Spleen (tissue), 11 donors: Measurements from ENCODE around the gene RNF181. TPM values are rescaled to one million over a fixed set of nuclear protein-coding genes. Genes with fewer than 3 reads are reported as not detected.
A peak's percentile ranks its signal among the peaks of the same experiment; 100 is the strongest.

ENCODE experiments used
- DNase-seq: peaks from one replicate; pipeline ENCODE4 v3.0.0-alpha.2; 2020
- H3K27ac ChIP-seq, 8 donors: fragments of 200-600 bp; sonication (generic) in 7 of 8; 1 replicate in 4 of 8; 2 replicates in 4 of 8; pipeline versions ENCODE4 v1.5.0 to v1.8.0; 2016 to 2021; ENCODE audit warnings: inconsistent platforms in 4 of 8, mild to moderate bottlenecking in 4 of 8, moderate library complexity in 1 of 8
- H3K27me3 ChIP-seq, 7 donors: fragments of 200-600 bp; sonication (generic) in 6 of 7; replicated peaks in 1 of 7; 1 replicate in 4 of 7; 2 replicates in 3 of 7; pipeline versions ENCODE4 v1.5.0 to v1.8.0; 2016 to 2021; ENCODE audit warnings: inconsistent platforms in 3 of 7, mild to moderate bottlenecking in 1 of 7
- H3K36me3 ChIP-seq, 6 donors: fragments of 200-600 bp; sonication (generic) in 5 of 6; 1 replicate in 4 of 6; 2 replicates in 2 of 6; pipeline versions ENCODE4 v1.5.0 to v1.8.0; 2016 to 2021; ENCODE audit warnings: inconsistent platforms in 2 of 6
- H3K4me1 ChIP-seq, 6 donors: fragments of 200-600 bp; sonication (generic) in 5 of 6; 1 replicate in 3 of 6; 2 replicates in 3 of 6; pipeline versions ENCODE4 v1.5.0 to v1.8.0; 2016 to 2021; ENCODE audit warnings: inconsistent platforms in 3 of 6
- H3K4me3 ChIP-seq, 8 donors: fragments of 200-600 bp; sonication (generic) in 7 of 8; 1 replicate in 4 of 8; 2 replicates in 4 of 8; pipeline versions ENCODE4 v1.5.0 to v1.8.0; 2016 to 2021; ENCODE audit warnings: inconsistent platforms in 4 of 8, mild to moderate bottlenecking in 4 of 8, moderate library complexity in 2 of 8
- H3K9me3 ChIP-seq, 8 donors: fragments of 200-600 bp; sonication (generic) in 7 of 8; 1 replicate in 4 of 8; 2 replicates in 4 of 8; pipeline versions ENCODE4 v1.5.0 to v1.8.0; 2016 to 2021; ENCODE audit warnings: inconsistent platforms in 4 of 8
- POLR2A ChIP-seq, 3 donors: fragments of 450-650 bp; IDR thresholded peaks; one replicate each; pipeline ENCODE4 v1.5.1; 2017; ENCODE audit warnings: antibody characterized with exemption in 3 of 3, mild to moderate bottlenecking in 1 of 3
- POLR2AphosphoS5 ChIP-seq, 3 donors: sonication (generic); formaldehyde crosslinking; IDR thresholded peaks; one replicate each; pipeline ENCODE4 v1.5.1; 2017; ENCODE audit warnings: antibody characterized with exemption in 3 of 3
- WGBS, 5 donors: extraction: QIAGEN DNeasy Blood & Tissue Kit in 3 of 5; methylation state at CpG; one replicate each; pipeline versions ENCODE4 v1.1.5 to v1.1.7; 2013 to 2018; 5-methylcytosine and 5-hydroxymethylcytosine counted together
- intact Hi-C: fragments of 100-400 bp; cut with DNase I; formaldehyde crosslinking; loops from one replicate; pipeline ENCODE4 v1.15.0; 2023; ENCODE audit warnings: low total_unique reads
- polyA plus RNA-seq, 3 donors: library from polyadenylated mRNA; stranded (reverse); fragments of 200-250 nt; gene quantifications; one replicate each; pipeline ENCODE4 v1.2.1, GENCODE V29; 2013
- total RNA-seq, 7 donors: library from RNA; depleted of rRNA in 3 of 7; stranded (reverse); fragments of >200 nt in 3 of 7; fragmentation: NEBNext Ultra II Directional in 4 of 7; extraction: Animal tissue kit (Norgen Biotek cat#: 25700) in 4 of 7; gene quantifications; one replicate each; pipeline versions ENCODE4 v1.1.0 to v1.2.1, GENCODE V29; 2016 to 2021
- TF ChIP-seq, protein P1 (sequence below), 11 experiments: fragments of 200-600 bp in 7 of 11; fragments of 450-650 bp in 4 of 11; sonication (generic) in 4 of 11; IDR thresholded peaks in 8 of 11; conservative IDR thresholded peaks in 3 of 11; 1 replicate in 7 of 11; 2 replicates in 4 of 11; pipeline versions ENCODE4 v1.4.0 to v1.8.0; 2016 to 2021; ENCODE audit warnings: antibody characterized with exemption in 11 of 11, inconsistent platforms in 4 of 11, mild to moderate bottlenecking in 1 of 11
- donor health status: healthy with polysubstance abuse.
- donor health status: DM: no; HTN: no; CAD: no; lungs with moderate emphysema.
- donor health status: DM: no; HTN: no; CAD: no.
- donor health status: Bipolar disorder and iron deficiency.
- donor health status: healthy.
- donor health status: DM: no; HTN: no; CAD: no.
- donor health status: DM: yes; HTN: yes; CAD: no.

Gene RNF181
- total and polyA plus RNA-seq, 10 donors: 72.9 to 184 (median 123) TPM

DNA sequence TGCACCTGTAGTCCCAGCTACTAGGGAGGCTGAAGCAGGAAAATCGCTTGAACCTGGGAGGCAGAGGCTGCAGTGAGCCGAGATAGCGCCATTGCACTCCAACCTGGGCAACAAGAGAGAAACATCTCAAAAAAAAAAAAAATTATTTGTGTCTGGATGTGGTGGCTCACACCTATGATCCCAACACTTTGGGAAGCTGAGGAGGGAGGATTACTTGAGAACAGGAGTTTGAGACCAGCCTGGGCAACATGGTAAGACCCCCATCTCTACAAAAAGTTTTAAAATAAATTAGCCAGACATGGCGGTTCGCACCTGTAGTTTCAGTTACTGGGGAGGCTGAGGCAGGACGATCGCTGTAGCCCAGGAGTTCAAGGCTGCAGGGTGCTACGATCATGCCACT is 19.8 kb upstream of the RNF181 start:
- TF ChIP-seq, protein P1, sequence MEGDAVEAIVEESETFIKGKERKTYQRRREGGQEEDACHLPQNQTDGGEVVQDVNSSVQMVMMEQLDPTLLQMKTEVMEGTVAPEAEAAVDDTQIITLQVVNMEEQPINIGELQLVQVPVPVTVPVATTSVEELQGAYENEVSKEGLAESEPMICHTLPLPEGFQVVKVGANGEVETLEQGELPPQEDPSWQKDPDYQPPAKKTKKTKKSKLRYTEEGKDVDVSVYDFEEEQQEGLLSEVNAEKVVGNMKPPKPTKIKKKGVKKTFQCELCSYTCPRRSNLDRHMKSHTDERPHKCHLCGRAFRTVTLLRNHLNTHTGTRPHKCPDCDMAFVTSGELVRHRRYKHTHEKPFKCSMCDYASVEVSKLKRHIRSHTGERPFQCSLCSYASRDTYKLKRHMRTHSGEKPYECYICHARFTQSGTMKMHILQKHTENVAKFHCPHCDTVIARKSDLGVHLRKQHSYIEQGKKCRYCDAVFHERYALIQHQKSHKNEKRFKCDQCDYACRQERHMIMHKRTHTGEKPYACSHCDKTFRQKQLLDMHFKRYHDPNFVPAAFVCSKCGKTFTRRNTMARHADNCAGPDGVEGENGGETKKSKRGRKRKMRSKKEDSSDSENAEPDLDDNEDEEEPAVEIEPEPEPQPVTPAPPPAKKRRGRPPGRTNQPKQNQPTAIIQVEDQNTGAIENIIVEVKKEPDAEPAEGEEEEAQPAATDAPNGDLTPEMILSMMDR (IDR thresholded peaks at IDR 0.05 in 8 of 11, conservative IDR thresholded peaks at IDR 0.05 in 3 of 11): no peak
- TF ChIP-seq POLR2AphosphoS5 (IDR thresholded peaks at IDR 0.05) (no peak), POLR2A (IDR thresholded peaks at IDR 0.05) (no peak)
- Histone ChIP-seq H3K36me3 (peaks cover 0 to 4% (median 0%) of the 10 kb centered on the region in 6 donors), H3K4me3 (no peak overlapping the region), H3K27me3 (peaks cover 0 to 28% (median 0%) of the 10 kb centered on the region in 7 donors), H3K27ac (no peak overlapping the region), H3K4me1 (peaks cover 7 to 43% (median 34%) of the 10 kb centered on the region in 6 donors), H3K9me3 (no peaks in the 10 kb centered on the region)
- intact Hi-C loops: no loop called here
- 91 to 97% (median 93%) methylated on average over 8 of the region's 8 CpGs for WGBS, 5 donors
- DNase-seq: no peak

DNA sequence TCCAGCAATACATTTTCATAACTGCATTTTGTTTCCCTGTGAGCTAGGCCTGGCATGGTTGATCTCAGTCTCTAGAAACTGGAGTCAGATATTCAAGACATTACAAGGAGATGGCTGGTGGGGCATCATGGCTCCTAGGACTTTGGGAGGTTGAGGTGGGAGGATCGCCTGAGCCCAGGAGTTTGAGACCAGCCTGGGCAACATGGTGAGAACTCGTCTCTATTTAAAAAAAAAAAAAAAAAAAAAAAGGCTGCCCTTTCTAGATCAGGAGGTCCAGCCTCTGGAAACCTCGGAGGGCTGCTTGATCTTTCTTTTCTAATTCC is 18.5 kb upstream of the RNF181 start:
- peak overlapping the region in 7 of 8 donors; percentile 35 to 73 (median 53) for H3K4me3 ChIP-seq

DNA sequence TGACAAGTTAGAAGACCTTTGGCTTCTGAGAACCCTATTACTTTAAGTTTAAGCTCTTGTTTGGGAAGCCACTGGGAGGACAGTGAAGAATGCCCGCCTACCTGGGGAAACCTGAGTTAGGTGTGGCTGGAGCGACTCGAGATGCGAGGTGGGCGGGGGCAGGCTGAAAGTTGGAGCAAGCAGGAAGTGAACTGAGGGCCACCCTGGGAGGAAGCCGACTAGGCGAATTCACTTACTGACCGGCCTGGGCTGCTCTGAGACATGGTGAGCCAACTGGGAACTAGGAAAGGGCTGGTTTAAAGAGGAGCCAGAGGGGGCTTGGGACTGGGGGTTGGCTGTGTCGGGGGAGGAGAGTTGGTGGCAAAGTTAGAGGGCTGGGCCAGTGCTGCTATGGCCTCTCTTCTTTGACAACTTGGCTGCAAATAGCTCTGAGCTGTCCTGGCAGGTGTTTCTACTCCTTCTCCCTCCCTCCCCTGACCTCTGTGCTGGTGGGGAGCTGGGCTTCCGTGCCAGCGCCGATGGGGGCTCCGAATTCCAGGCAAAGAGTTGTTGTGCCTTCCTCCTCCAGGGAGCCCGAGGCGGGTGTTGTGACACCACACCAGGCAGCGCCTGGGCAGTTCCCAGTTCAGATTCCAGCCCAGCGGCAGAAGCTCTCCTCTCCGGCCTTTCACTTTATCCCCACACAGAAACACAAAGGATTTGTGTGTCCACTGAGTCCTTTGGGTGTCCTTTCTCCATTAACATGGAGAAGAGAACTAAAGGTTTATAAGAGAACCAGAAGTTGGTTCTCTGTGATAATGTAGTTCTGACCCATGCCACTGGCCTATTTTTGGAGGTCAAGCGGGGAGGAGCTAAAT is 17.9 kb upstream of the RNF181 start, which contains the start of gene VAMP8:
Gene VAMP8, plus strand, starts transcription at position 201 of the 857 bp plus-strand sequence. Its CDS starts 61 bp downstream, at position 262.
- peaks cover 0 to 23% (median 5%) of the 10 kb centered on the region in 6 donors for H3K36me3 ChIP-seq
- DNase-seq: peak; percentile 91
- TF ChIP-seq POLR2AphosphoS5 (IDR thresholded peaks at IDR 0.05) (peak in 2 of 3 donors; percentile 31 to 56), POLR2A (IDR thresholded peaks at IDR 0.05) (no peak)
- peak within 1 kb of the TSS; percentile 35 to 73 (median 52) for H3K4me3 ChIP-seq
- peaks cover 7 to 62% (median 40%) of the 10 kb centered on the region in 6 donors for H3K4me1 ChIP-seq
- H3K27me3 ChIP-seq: peaks cover 0 to 12% (median 0%) of the 10 kb centered on the region in 7 donors
- WGBS, 5 donors: 9 to 20% (median 18%) methylated on average over 18 to 19 of the region's 19 CpGs
- peak within 1 kb of the TSS; percentile 68 to 89 (median 80) for H3K27ac ChIP-seq
- H3K9me3 ChIP-seq: no peaks in the 10 kb centered on the region
- intact Hi-C loops: no loop called here

More for the DNA sequence above, 18.5 kb upstream of the RNF181 start:
- 32 to 57% (median 36%) methylated on average over 3 of the region's 3 CpGs for WGBS, 5 donors
- peak overlapping the region in 7 of 8 donors; percentile 68 to 89 (median 83) for H3K27ac ChIP-seq
- peaks cover 0 to 16% (median 0%) of the 10 kb centered on the region in 7 donors for H3K27me3 ChIP-seq
- intact Hi-C loops: no loop called here
- H3K4me1 ChIP-seq: peaks cover 7 to 56% (median 37%) of the 10 kb centered on the region in 6 donors
- no peaks in the 10 kb centered on the region for H3K9me3 ChIP-seq
- DNase-seq: no peak
- peaks cover 0 to 17% (median 5%) of the 10 kb centered on the region in 6 donors for H3K36me3 ChIP-seq
- no peak for TF ChIP-seq POLR2AphosphoS5 (IDR thresholded peaks at IDR 0.05)
- TF ChIP-seq, protein P1 (IDR thresholded peaks at IDR 0.05 in 8 of 11, conservative IDR thresholded peaks at IDR 0.05 in 3 of 11): no peak
- no peak for TF ChIP-seq POLR2A (IDR thresholded peaks at IDR 0.05)

DNA sequence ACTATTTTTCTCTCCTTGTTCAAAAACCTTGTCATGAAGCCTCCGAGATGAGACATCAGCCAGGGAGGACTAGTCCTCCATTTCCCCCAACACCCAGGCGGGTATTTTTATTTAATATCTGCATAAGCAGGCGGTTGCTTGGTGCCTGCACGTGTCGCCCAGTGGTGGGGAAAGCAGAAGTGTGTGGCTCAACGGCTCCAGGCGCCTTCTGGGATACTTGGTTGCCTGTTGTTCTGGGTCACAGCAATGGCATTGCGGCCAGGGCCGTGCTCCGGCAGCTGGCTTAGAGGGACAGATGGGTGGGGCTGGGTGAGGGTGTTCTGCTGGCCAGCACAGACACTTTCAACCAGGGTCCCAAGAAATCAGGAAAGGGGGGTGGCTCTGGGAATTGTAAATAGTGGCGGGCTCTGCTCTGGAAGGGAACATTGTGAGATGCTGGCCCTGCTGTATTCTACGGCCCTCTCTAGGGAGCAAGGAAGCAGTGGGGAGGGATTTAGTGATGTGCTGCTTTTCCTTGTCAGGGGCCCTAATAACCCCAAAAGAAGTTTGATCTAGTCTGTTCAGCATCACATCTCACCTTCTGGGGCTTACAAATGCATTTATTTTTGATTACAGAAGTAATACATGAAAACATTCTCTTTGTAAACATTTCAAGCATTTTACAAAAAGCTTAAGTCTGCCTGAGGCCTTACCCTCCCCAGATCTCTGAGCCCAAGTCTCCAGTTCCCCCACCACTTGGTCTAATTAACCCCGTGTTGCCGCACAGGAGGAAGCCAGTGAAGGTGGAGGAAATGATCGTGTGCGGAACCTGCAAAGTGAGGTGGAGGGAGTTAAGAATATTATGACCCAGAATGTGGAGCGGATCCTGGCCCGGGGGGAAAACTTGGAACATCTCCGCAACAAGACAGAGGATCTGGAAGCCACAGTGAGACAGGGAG is 17.0 kb upstream of the RNF181 start:
- TF ChIP-seq, protein P1 (IDR thresholded peaks at IDR 0.05 in 8 of 11, conservative IDR thresholded peaks at IDR 0.05 in 3 of 11): no peak
- no peak for TF ChIP-seq POLR2A (IDR thresholded peaks at IDR 0.05)
- peak; percentile 56 to 61 (median 59) for TF ChIP-seq POLR2AphosphoS5 (IDR thresholded peaks at IDR 0.05)
- peak; percentile 91 for DNase-seq
- peaks cover 0 to 29% (median 5%) of the 10 kb centered on the region in 6 donors for H3K36me3 ChIP-seq
- H3K27me3 ChIP-seq: peaks cover 0 to 12% (median 0%) of the 10 kb centered on the region in 7 donors
- peaks cover 8 to 71% (median 49%) of the 10 kb centered on the region in 6 donors for H3K4me1 ChIP-seq
- H3K27ac ChIP-seq: peak overlapping the region; percentile 68 to 89 (median 80)
- intact Hi-C loops: no loop called here
- peak overlapping the region; percentile 35 to 73 (median 52) for H3K4me3 ChIP-seq
- no peaks in the 10 kb centered on the region for H3K9me3 ChIP-seq
- WGBS, 5 donors: 12 to 43% (median 35%) methylated on average over 19 of the region's 19 CpGs
